ENCODE results near the gene SLC25A22.

Gene SLC25A22

DNA sequence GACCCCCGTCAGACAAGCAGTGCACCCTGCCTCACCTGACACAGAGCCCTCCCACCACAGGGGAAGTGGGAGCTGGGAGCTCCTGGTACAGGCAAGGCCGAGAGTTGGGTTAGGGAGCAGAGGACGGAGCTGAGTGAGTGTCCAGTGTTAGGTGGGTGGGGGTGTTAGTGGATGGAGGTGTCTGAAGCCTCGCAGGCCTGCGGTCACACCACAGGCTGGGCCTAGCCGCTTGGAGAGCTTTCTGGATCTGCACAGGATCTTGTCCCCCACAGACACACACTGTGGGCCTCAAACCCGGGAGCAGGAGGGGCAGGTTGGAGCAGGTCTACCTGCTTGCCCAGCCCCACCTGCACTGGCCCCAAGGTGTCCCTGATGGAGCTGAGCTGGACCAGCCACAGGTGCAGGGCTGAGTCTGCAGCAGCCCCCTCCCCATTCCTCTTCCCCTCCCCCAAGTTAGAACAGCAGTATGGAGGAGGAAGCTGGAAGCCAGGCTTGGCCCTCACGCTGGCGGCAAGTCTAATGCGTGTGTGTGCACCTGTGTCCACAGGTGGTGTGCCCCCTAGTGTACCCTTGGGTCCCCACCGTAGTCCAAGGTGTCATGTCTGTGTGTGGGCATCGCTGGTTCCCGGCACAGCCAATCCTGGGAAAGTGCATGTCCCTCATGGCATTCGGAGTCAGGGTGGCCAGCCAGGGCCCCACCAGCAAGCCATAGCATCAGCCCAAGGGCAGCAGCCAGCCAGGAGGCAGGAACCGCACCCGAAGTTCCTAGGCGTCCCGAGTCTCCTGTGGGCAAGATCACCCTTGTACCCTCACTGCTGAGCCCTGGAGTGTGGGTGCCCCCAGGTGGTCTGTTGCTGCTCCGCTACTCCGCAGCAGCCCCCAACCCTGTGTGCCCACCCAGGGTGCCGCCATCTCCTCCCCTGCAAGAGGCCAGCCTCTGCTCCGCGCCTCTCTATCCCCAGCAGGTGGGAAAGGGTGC, 18.8 kb downstream of the SLC25A22 start:
- H3K4me3 ChIP-seq (replicated peaks; ENCODE audit: low read depth, low read length): no peak overlapping the region
- TF ChIP-seq, protein P1, sequence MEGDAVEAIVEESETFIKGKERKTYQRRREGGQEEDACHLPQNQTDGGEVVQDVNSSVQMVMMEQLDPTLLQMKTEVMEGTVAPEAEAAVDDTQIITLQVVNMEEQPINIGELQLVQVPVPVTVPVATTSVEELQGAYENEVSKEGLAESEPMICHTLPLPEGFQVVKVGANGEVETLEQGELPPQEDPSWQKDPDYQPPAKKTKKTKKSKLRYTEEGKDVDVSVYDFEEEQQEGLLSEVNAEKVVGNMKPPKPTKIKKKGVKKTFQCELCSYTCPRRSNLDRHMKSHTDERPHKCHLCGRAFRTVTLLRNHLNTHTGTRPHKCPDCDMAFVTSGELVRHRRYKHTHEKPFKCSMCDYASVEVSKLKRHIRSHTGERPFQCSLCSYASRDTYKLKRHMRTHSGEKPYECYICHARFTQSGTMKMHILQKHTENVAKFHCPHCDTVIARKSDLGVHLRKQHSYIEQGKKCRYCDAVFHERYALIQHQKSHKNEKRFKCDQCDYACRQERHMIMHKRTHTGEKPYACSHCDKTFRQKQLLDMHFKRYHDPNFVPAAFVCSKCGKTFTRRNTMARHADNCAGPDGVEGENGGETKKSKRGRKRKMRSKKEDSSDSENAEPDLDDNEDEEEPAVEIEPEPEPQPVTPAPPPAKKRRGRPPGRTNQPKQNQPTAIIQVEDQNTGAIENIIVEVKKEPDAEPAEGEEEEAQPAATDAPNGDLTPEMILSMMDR (IDR thresholded peaks at IDR 0.05; ENCODE audit: low read length, missing control alignments): no peak
- no peak for DNase-seq (ENCODE audit: low read depth)

DNA sequence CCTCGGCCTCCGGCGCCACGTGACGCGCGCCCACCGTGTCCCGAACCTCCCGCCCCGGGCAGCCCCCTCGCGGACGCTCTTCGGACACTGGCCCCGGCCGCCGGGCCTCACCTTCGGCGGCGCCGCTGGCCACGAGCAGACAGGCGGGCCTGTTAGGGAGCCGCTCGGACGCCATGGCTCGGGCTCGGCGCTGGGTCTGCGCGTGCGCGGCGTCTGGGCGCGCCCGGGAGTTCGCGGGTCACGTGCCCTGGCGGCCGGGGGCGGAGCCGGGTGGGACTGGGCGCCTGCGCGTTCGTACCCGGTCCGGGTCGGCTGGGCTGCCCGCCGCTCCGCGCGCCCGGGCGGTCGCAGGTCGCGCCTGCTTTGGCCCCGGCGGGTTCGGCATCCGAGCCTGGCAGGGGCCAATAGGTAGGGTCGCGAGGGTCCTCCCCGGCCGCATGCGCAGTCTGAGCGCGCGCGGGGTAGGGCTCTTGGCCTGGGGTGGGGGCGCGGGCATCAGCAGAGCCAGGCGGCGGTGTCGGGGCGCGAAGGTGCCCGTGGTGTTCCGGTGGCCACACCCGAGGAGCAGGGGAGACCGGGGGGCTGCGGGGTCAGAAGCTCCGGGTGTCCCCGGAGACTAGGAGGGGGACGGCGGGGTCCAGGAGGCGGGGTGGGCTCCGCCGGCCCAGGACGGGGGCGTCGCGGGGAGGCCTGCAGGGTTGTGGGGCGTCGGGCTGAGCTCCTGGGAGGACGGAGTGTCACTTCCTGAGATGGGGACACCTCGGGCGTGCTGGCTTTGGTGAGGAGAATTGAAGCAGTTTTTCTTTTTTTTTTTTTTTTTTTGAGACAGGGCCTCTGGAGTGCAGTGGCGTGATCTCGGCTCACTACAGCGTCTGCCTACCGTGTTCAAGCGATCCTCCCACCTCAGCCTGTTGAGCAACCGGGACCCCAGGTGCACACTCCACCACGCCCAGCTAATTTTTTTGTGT, 20.5 kb downstream of the SLC25A22 start, which contains the start of gene GATD1:
TSS of gene GATD1 (minus strand) at position 200 of the 968 bp plus-strand sequence. CDS start at position 175, 25 bp downstream.
- TF ChIP-seq, protein P1 (IDR thresholded peaks at IDR 0.05; ENCODE audit: low read length, missing control alignments): no peak
- peak; percentile 86 for DNase-seq (ENCODE audit: low read depth)
- peak within 1 kb of the TSS; percentile 74 for H3K4me3 ChIP-seq (replicated peaks; ENCODE audit: low read depth, low read length)

DNA sequence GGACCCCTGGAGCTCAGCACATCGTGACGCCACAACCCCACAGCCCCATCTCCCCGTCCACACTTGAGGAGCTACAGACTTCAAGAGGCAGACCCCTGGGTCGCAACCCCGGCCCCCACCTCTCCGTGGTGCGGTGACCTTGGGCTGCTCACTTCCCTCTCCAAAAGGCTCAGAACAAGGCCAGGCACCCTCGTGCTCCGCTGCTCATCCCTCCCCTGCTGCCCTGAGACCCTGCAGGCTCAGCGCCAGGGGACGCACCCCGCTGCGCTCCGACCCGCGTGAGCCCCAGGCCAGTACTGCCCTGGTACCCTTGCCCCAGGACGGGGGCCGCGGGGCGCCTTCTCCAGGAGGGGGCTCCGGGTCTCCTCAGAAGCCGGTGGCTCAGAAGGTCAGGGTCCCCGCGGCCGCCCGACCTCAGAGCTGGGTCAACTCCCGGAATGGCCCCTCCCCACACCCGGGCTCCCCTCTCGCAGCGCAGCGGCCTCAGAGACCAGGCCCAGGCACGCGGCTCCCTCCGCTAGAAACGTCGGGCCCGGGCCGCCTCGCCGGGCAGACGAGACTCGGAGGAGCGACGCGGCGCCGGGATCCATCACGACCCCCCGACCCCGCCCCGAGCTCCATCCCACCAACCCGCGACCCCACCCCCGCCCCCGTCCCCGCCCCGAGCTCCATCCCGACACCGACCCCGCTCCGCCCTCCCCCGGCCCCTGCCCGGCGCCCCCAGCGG, 21.4 kb downstream of the SLC25A22 start:
- peak overlapping the region; percentile 74 for H3K4me3 ChIP-seq (replicated peaks; ENCODE audit: low read depth, low read length)
- TF ChIP-seq, protein P1 (IDR thresholded peaks at IDR 0.05; ENCODE audit: low read length, missing control alignments): no peak
- DNase-seq (ENCODE audit: low read depth): no peak

DNA sequence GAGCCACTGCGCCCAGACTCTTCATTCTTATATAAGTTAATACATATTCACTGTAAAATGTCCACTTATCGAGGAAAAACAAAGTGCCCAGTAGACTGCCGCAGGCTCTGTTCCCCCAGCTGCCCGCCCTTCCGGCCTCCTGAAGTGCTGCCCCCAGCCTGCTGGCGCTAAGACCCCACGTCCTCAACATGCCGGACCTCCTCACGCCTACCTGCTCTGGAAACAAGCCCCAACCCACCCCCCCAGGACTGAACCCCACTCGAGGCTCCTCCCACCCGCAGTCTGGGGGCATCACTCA, 21.9 kb downstream of the SLC25A22 start:
- TF ChIP-seq, protein P1 (IDR thresholded peaks at IDR 0.05; ENCODE audit: low read length, missing control alignments): no peak
- H3K4me3 ChIP-seq (replicated peaks; ENCODE audit: low read depth, low read length): peak overlapping the region; percentile 74
- no peak for DNase-seq (ENCODE audit: low read depth)

DNA sequence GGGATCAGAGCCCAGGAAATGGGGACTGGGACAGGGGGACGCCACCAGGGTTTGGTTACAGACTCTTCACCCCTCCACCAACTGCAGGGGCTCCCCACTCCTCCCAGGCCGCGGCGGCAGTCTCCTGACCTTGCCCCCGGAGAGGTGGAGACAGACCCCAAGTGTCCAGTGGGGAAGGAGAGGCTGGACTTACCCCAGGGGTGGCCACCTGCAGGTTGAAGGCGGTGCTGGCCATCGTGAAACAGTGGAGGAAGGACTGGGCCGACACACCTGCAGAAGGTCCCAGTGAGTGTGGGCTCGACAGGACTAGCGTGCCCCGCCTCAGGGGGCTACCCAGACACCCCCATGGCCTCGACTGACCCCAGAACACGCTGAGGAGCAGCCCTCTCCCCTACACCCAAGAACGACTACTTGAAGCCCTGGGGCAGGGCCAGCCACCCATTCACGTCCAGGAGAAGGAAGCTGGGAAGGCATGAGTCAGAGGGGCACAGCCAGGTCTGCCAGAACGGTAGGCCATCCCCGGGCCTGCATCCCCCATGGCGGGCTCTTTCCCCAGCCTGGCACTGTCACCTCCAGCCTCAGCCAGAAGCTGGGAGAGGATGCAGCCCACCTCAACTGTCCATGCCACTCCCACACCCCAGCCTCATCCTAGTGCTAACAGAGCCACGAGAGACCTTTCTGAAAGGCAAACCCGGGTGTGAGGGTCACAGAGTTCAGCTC, 23.0 kb downstream of the SLC25A22 start:
- DNase-seq (ENCODE audit: low read depth): peak; percentile 36
- TF ChIP-seq, protein P1 (IDR thresholded peaks at IDR 0.05; ENCODE audit: low read length, missing control alignments): no peak
- peak overlapping the region; percentile 74 for H3K4me3 ChIP-seq (replicated peaks; ENCODE audit: low read depth, low read length)

DNA sequence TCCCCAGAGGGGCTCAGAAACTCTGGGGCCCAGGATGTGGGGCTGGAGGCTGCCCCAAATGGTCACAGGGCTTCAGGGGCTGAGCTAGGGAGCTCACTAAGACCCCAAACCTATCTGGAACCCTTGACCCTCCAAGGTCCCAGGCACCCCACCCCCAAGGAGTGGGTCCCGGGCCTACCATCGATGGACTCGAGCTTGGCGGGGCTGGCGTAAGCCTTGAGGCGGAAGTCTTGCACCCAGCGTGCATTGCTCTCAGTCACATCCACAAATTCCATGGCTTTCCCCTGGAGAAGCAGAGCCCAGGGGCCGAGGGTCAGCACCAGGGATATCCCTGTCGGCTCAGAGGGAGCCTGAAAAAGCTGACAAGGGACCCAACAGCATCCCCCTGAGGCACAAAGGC, 24.3 kb downstream of the SLC25A22 start:
- TF ChIP-seq, protein P1 (IDR thresholded peaks at IDR 0.05; ENCODE audit: low read length, missing control alignments): no peak
- H3K4me3 ChIP-seq (replicated peaks; ENCODE audit: low read depth, low read length): no peak overlapping the region
- no peak for DNase-seq (ENCODE audit: low read depth)

Data from fibroblast of pulmonary artery (primary cell).